Ishikawa (cell line): ENCODE data around the gene SEMA3A.

Experiments
- CEBPB ChIP-seq: IDR thresholded peaks from 2 replicates; pipeline ENCODE4 v1.6.1; 2012
- EGR1 ChIP-seq: IDR thresholded peaks from 2 replicates; pipeline ENCODE4 v1.6.1; 2012
- EP300 ChIP-seq: IDR thresholded peaks from 2 replicates; pipeline ENCODE4 v1.6.1; 2012; ENCODE audit warnings: borderline replicate concordance
- RAD21 ChIP-seq: IDR thresholded peaks from 2 replicates; pipeline ENCODE4 v1.6.1; 2012; ENCODE audit warnings: low read depth
- TAF1 ChIP-seq: IDR thresholded peaks from 2 replicates; pipeline ENCODE4 v1.6.1; 2012; ENCODE audit warnings: low read depth, mild to moderate bottlenecking
- TCF12 ChIP-seq: IDR thresholded peaks from 2 replicates; pipeline ENCODE4 v1.6.1; 2012; ENCODE audit warnings: low read depth
- YY1 ChIP-seq: IDR thresholded peaks from 2 replicates; pipeline ENCODE4 v1.6.1; 2012; ENCODE audit warnings: low read depth
- ZBTB7A ChIP-seq: IDR thresholded peaks from 2 replicates; pipeline ENCODE4 v1.6.1; 2012; ENCODE audit warnings: low read depth
- TF ChIP-seq, protein P1 (sequence below): IDR thresholded peaks from 2 replicates; pipeline ENCODE4 v1.6.1; 2012

DNA sequence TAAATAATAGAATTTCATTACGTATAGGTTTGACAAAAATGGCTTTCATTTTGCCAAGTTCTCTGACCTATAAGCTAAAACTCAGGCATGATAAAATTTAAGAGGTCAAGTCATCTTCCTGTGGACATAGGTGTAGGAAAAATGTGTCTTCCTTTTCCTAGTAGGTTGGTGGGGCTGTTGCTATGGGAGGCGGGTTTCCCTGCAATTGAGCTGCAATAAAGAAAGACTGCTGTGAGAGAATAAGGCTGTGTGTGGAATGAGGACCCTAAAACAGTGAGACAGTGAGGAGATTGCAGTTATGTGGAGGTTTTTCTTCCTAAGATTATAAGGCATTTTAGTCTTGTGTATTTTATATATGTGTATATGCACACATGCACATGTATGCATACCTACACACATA is 13.0 kb upstream of the SEMA3A start:
- TF ChIP-seq TCF12 (no peak), EGR1 (no peak), ZBTB7A (no peak), YY1 (no peak), TAF1 (no peak), RAD21 (no peak), EP300 (no peak), CEBPB (no peak)
- TF ChIP-seq, protein P1, sequence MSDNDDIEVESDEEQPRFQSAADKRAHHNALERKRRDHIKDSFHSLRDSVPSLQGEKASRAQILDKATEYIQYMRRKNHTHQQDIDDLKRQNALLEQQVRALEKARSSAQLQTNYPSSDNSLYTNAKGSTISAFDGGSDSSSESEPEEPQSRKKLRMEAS, result no peak
